OCI-LY7 (cell line): ENCODE data around the gene RADIL.

ENCODE experiments used
- EZH2phosphoT487 ChIP-seq: fragments of 200-600 bp; sonication (generic); IDR thresholded peaks from 2 replicates; pipeline ENCODE4 v1.6.1; 2018; ENCODE audit warnings: low read depth, borderline replicate concordance, mild to moderate bottlenecking, mixed run types, antibody characterized with exemption, low read length, moderate library complexity, mixed read lengths
- TF ChIP-seq, protein P1 (sequence below): fragments of 200-600 bp; sonication (generic); conservative IDR thresholded peaks from 2 replicates; pipeline ENCODE4 v1.5.1; 2014; ENCODE audit warnings: mild to moderate bottlenecking, antibody characterized with exemption, low read length, moderate library complexity, mixed read lengths

DNA sequence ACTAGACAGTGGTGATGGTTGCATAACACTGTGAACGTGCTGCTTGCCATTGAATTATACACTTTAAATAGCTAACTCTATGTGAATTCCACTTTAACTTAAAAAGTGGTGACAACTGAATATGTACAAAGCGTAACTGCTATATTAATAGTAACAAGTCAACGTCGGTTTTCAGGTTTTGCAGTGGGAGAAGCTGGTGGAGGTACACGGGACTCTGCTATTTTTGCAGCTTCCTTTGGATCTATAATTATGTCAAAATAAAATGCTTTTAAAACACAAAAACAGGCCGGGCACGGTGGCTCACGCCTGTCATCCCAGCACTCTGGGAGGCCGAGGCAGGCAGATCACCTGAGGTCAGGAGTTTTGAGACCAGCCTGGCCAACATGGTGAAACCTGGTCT is 87.1 kb downstream of the RADIL start:
- TF ChIP-seq, protein P1, sequence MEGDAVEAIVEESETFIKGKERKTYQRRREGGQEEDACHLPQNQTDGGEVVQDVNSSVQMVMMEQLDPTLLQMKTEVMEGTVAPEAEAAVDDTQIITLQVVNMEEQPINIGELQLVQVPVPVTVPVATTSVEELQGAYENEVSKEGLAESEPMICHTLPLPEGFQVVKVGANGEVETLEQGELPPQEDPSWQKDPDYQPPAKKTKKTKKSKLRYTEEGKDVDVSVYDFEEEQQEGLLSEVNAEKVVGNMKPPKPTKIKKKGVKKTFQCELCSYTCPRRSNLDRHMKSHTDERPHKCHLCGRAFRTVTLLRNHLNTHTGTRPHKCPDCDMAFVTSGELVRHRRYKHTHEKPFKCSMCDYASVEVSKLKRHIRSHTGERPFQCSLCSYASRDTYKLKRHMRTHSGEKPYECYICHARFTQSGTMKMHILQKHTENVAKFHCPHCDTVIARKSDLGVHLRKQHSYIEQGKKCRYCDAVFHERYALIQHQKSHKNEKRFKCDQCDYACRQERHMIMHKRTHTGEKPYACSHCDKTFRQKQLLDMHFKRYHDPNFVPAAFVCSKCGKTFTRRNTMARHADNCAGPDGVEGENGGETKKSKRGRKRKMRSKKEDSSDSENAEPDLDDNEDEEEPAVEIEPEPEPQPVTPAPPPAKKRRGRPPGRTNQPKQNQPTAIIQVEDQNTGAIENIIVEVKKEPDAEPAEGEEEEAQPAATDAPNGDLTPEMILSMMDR: no peak
- TF ChIP-seq EZH2phosphoT487: no peak
